Esophagus muscularis mucosa (tissue), 3 donors: Measurements from ENCODE around the gene RBM34.

ENCODE experiments used
- POLR2A ChIP-seq: fragments of 450-650 bp; IDR thresholded peaks from one replicate; pipeline ENCODE4 v1.6.1; 2017; ENCODE audit warnings: antibody characterized with exemption, moderate library complexity, mild to moderate bottlenecking, low read depth
- TF ChIP-seq, protein P1 (sequence below), 3 experiments: fragments of 200-600 bp in 2 of 3; fragments of 450-650 bp in 1 of 3; sonication (generic) in 2 of 3; IDR thresholded peaks; one replicate each; pipeline ENCODE4 v1.5.1; 2017 to 2019; ENCODE audit warnings: antibody characterized with exemption in 3 of 3, mild to moderate bottlenecking in 2 of 3, moderate library complexity in 1 of 3

DNA sequence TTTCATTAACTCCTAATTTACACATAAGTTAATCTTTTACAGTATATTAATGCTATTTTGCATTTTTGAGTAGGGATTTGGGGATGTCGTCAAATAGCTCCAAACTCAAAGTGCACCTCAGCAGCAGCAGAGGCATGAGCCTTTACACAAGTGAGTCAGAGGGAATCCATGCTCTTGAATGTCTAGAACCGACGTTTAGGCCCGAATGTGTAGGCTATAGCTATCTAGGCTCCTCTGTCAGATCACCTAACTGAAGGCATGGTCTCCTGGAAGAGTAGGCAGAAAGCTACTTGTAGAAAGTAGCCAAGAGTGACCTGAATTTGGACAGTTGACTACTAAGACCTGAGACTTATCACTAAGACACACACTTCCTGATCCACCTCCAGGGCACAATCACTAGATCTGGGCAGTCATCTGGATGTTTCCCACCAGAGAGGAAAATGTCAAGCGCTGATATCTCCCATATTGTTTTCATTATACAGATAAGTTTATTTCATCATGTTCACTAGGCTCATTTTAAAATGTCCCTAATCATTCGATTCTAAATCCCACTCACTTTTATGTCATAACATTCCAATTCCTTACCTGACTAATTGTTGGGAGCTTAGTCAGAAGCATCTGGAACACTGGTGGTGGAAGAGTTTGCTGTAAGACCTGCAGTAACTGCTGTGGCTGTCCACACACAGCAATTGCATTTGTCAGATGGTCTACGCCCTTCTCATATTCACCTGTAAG, 47.7 kb downstream of the RBM34 start:
- TF ChIP-seq POLR2A: no peak
- TF ChIP-seq, protein P1, sequence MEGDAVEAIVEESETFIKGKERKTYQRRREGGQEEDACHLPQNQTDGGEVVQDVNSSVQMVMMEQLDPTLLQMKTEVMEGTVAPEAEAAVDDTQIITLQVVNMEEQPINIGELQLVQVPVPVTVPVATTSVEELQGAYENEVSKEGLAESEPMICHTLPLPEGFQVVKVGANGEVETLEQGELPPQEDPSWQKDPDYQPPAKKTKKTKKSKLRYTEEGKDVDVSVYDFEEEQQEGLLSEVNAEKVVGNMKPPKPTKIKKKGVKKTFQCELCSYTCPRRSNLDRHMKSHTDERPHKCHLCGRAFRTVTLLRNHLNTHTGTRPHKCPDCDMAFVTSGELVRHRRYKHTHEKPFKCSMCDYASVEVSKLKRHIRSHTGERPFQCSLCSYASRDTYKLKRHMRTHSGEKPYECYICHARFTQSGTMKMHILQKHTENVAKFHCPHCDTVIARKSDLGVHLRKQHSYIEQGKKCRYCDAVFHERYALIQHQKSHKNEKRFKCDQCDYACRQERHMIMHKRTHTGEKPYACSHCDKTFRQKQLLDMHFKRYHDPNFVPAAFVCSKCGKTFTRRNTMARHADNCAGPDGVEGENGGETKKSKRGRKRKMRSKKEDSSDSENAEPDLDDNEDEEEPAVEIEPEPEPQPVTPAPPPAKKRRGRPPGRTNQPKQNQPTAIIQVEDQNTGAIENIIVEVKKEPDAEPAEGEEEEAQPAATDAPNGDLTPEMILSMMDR (IDR thresholded peaks at IDR 0.05): no peak
